GM19372 (cell line): ENCODE measurements around the gene RPL7A.

ENCODE experiments used
- ATAC-seq: cut with Tn5 transposase; IDR thresholded peaks from one replicate; pipeline ENCODE4 v1.9.1; 2021; ENCODE audit warnings: mild to moderate bottlenecking, low read depth, moderate library complexity; ENCODE audit not compliant: unreplicated experiment

The RPL7A gene

GRCh38 chr9:133346021-133346785, 1.8 kb upstream of the RPL7A start:
- no peak for ATAC-seq

GRCh38 chr9:133347515-133347984, 468 bp upstream of the RPL7A start:
- ATAC-seq, result peak; percentile 30

DNA sequence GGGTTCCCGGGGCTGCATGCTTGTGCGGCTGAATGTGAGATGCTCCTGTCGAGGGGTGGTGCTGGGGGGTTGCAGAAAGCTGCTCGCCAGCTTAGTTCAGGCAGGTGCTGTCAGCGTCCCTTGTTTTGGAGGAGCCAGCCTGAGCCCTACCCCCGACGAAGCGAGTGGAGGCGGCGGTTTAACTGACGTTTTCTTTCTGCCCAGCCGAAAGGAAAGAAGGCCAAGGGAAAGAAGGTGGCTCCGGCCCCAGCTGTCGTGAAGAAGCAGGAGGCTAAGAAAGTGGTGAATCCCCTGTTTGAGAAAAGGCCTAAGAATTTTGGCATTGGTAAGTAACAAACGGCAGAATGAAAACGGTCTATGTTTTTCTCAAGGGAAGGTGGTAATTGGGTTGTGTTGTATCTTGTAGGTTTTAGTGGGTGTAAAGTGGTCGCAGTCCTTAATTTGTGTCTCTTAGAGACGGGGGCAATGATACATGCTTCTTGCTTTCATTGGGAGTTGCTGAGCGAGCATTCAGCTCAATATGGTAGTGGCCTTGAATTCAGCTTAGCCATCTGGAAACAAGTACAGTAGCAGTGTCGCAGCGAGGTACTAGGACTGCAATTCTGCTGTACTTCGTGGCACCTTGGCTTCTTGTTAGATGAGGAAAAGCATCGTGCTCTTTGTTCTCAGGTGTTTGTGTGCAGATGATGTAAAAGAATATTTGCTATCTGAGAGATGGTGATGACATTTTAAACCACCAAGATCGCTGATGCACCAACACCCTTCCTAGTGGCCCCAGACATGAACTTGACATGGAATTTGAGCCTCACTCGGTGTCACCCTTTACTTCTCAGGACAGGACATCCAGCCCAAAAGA, 928 bp downstream of the RPL7A start:
- ATAC-seq, result no peak

DNA sequence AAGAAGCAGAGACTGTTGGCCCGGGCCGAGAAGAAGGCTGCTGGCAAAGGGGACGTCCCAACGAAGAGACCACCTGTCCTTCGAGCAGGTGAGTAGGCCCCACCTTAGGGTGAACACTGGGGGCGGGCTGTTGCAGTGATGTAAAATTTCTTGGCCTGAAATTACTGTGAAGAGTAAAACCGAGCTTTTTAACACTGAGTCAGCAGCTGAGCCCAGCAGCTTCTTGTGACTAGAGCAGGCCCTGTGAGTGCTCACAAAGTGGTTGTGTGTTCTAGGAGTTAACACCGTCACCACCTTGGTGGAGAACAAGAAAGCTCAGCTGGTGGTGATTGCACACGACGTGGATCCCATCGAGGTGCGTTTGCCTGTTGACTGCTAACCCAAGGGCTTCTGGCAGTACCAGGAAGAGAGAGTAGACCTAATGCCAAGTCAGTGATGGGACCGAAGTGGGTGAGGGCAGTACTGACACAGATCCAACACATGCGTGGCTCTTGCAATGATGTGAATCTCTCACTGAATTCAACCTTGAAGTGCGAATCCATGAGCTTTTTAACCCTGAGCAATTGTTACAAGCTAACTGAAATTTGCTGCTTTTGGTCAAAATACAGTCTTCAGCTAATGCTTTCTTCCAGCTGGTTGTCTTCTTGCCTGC, 2.1 kb downstream of the RPL7A start:
- ATAC-seq, result no peak

DNA sequence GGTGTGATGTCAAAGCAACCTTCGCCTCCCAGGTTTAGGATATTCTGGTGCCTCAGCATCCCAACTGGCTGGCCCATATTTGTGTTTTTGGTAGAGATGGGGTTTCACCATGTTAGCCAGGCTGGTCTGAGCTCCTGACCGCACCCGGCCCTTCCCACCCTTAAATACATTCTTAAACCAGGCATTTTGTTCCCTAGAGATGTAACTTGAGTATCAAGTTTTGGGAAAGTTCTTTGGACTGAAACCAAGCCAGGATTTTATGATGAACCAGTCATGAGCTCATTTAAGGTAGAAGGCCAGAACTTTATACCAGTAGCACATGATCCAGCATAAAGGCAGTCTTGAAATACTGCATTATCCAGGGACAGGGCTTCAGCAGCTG, 3.5 kb downstream of the RPL7A start:
- no peak for ATAC-seq

- no peak for ATAC-seq
Observed at GRCh38 chr9:133351908-133352634, 4.1 kb downstream of the RPL7A start.

GRCh38 chr9:133352635-133353340, 4.8 kb downstream of the RPL7A start:
- no peak for ATAC-seq

- no peak for ATAC-seq
Observed at GRCh38 chr9:133353548-133353947, 5.5 kb downstream of the RPL7A start.

DNA sequence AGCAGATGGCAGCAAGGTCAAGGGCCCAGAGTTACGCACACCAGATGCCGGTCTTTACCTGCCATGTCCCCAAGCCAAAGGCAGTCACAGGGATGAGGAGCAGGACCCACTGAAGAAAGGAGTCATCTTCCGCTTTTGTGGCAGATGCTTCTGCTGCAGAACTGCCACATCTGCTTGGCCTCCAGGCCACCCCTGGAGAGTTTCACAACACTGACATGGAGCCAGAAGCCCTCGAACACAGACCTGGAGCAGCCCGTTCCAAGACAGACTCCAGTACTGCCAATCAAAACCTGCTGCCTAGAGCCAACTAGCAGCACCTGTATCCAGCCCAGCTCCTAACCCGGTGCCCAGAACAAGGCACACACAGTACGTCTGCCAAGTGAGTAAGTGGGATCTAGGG, 6.7 kb downstream of the RPL7A start:
- ATAC-seq, result no peak

DNA sequence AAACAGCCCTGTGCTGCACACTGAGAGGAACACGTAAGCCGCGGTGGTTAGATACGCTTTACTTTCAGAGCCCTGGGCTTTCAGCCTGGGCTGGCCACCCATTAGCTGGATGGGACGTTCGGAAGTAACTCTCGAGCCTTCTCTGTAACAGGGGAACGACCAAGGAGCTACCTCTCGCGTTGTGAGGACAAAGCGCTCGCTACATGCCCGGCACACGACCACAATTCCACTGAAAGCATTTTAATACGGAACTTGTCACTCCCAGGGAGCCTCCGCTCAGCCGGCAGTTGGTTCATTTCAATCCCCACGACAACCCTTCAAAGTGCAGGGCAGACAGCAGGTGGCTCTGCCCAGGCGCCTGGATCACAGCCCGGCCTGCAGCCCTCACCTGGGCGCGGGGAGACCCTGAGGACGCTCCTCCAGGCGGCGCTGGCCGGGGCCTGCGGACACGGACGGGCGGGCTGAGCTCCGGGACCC, 7.9 kb downstream of the RPL7A start:
- peak; percentile 24 for ATAC-seq

- peak; percentile 67 for ATAC-seq
Observed at GRCh38 chr9:133356391-133357091, 8.5 kb downstream of the RPL7A start, which contains the start of the genes SURF1 and SURF2. TSS of gene SURF1 (minus strand) at chr9:133356487. CDS start at chr9:133356453, 34 bp downstream. TSS of gene SURF2 (plus strand) at chr9:133356550. CDS start at chr9:133356593, 43 bp downstream.

- ATAC-seq, result no peak
Observed at GRCh38 chr9:133357656-133358055, 9.6 kb downstream of the RPL7A start.

DNA sequence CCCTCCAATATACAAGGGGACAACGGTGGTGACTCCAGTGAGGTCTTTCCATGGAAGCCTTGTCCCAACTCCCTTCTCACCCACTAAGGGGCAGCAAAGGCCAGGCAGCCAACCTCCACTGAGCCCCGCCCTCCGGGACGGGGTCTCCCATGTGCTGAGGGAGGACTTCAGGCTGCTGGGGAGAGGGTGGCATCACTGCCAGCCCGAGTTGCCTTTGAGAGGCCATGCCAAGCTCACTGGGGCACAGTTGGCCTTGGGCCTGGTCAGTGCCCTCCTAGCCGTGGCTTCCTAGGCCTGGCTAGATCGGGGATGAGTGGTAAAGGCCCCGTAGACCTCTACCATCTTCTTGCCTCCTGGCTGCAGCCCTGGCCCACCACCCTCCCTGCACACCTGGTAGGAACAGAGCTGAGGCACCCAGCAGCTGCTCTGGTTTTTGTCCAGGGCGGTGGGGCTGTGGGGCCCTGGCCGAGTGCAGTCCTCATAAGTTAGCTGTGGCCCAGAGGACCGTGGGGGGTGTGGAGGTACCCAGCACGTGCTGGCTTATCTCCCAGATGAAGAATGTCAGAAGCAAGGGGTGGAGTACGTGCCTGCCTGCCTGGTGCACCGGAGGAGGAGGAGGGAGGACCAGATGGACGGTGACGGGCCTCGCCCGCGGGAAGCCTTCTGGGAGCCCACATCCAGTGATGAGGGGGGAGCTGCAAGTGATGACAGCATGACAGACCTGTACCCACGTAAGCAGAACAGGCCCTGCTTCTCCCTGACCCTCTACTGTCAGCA, 11.6 kb downstream of the RPL7A start:
- ATAC-seq, result no peak

- no peak for ATAC-seq
Observed at GRCh38 chr9:133360400-133361393, 12.7 kb downstream of the RPL7A start.

DNA sequence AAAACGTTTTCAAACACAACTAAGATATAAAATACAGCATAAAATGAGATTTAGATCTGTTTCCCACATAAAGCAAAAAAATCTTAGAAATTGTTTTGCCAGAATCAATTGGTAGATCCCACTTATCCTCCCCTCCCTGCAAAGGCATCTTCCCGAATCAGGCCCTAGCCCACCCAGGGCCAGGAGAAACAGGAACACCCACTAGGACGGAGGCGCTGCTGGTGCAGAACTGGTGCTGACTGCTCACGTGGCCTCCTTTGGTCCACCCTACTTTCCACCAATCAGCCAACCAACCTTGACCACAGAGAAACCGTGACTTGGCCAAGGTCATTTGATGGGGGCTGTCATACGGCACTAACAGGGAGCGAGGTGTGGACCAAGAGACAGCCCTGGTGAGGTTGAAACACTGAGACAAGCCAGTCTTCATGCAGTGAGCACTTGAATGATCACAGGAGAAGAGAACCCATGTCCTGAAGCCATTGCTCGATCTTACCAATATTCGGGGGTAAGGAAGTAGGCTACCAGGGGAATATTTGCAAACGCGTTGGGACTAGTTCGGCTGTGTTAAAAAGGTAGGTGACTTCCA, 13.6 kb downstream of the RPL7A start:
- no peak for ATAC-seq

DNA sequence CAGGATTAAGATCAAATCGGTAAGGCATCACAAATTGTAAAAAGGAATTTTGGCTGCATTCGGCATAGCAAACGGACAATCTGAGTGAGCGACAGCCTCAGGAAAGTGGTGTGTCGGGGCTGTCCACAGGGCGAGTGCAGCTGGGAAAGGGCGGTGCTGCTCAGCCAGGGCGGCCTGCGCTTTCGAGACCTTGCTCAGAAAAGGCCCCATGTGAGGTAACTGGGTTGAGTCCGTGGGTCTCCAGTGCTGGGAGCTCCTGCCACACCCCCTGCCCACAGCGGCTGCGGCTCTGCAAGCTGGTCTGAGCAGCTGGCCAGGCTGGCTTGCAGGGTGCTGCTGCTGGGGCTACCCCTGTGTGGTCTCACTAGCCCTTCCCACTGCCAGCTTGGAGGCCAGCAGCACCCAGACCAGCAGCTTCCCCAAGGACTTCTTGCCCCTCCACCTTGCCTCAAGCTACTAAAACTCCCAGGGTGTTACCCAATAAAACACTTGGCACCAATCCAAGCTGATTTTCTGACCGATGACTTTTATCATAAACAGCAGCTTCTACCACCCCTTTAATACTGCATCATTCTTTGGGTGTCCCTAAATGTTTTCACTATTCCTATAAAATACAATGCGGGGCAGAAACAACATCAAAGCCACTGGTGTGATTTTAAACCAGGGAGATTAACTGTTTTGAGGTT, 14.5 kb downstream of the RPL7A start:
- ATAC-seq, result no peak
